Measurements from ENCODE around the gene GLMP. TPM values are rescaled to one million over a fixed set of nuclear protein-coding genes. Genes with fewer than 3 reads are reported as not detected.

Gene GLMP
- total and polyA plus RNA-seq, 2 of the 13 experiments (the other 11 are each of a cell fraction or from before 2014, with no cell fraction given) = 44.6 to 75.8 TPM

- TF ChIP-seq NFYC (CRISPR knock-in tag; IDR thresholded peaks at IDR 0.05) = no peak
- TF ChIP-seq ZNF556 (CRISPR knock-in tag; IDR thresholded peaks at IDR 0.05; ENCODE audit: borderline replicate concordance) = no peak
- no peak for TF ChIP-seq PBX2 (CRISPR knock-in tag; IDR thresholded peaks at IDR 0.05)
- 0 out of 2 replicates have a peak, but pooled peaks have one; percentile 50 for TF ChIP-seq ZSCAN31 (CRISPR knock-in tag; IDR thresholded peaks at IDR 0.05; ENCODE audit: low read depth)
- TF ChIP-seq ZFX (CRISPR knock-in tag; IDR thresholded peaks at IDR 0.05; ENCODE audit: low read depth) = no peak
- 0 out of 2 replicates have a peak, but pooled peaks have one; percentile 10 for TF ChIP-seq ZFP90 (CRISPR knock-in tag; IDR thresholded peaks at IDR 0.05; ENCODE audit: borderline replicate concordance)
- TF ChIP-seq HINFP (CRISPR knock-in tag; IDR thresholded peaks at IDR 0.05; ENCODE audit: low read depth) = no peak
- TF ChIP-seq MEIS2 (CRISPR knock-in tag; IDR thresholded peaks at IDR 0.05) = no peak
- no peak for TF ChIP-seq ZNF740 (CRISPR knock-in tag; IDR thresholded peaks at IDR 0.05)
- TF ChIP-seq HOXA7 (CRISPR knock-in tag; IDR thresholded peaks at IDR 0.05) = no peak
- no peak for TF ChIP-seq NR2C2 (CRISPR knock-in tag; IDR thresholded peaks at IDR 0.05; ENCODE audit: borderline replicate concordance)
- TF ChIP-seq ZNF570 (CRISPR knock-in tag; IDR thresholded peaks at IDR 0.05; ENCODE audit: borderline replicate concordance) = 0 out of 2 replicates have a peak, but pooled peaks have one; percentile 6
- TF ChIP-seq ZNF446 (CRISPR knock-in tag; IDR thresholded peaks at IDR 0.05) = peak; percentile 69; the same call in 1 of the 2 replicates
- TF ChIP-seq ZFP36L2 (CRISPR knock-in tag; IDR thresholded peaks at IDR 0.05) = no peak
- no peak for TF ChIP-seq IRF1 (CRISPR knock-in tag; IDR thresholded peaks at IDR 0.05; ENCODE audit: low read depth)
- 0 out of 2 replicates have a peak, but pooled peaks have one; percentile 44 for TF ChIP-seq ZNF225 (CRISPR knock-in tag; IDR thresholded peaks at IDR 0.05)
- peak; percentile 23; the same call in 1 of the 2 replicates for TF ChIP-seq GZF1 (CRISPR knock-in tag; IDR thresholded peaks at IDR 0.05)
- 0 out of 2 replicates have a peak, but pooled peaks have one; percentile 32 for TF ChIP-seq UBTF (CRISPR knock-in tag; IDR thresholded peaks at IDR 0.05)
- TF ChIP-seq ZNF782 (CRISPR knock-in tag; IDR thresholded peaks at IDR 0.05; ENCODE audit: borderline replicate concordance) = no peak
- TF ChIP-seq ADNP (CRISPR knock-in tag; IDR thresholded peaks at IDR 0.05) = no peak
- no peak for TF ChIP-seq ZNF710 (CRISPR knock-in tag; IDR thresholded peaks at IDR 0.05; ENCODE audit: borderline replicate concordance)
- TF ChIP-seq ZNF781 (CRISPR knock-in tag; IDR thresholded peaks at IDR 0.05; ENCODE audit: borderline replicate concordance, not compliant biosample characterization) = no peak
- TF ChIP-seq MIER2 (CRISPR knock-in tag; IDR thresholded peaks at IDR 0.05) = no peak
These were observed 42.4 kb upstream of the GLMP start (continued) for GRCh38 chr1:156337888-156338179.
